ENCODE results near the gene MROH2B. TPM values are rescaled to one million over a fixed set of nuclear protein-coding genes. Genes with fewer than 3 reads are reported as not detected.

The MROH2B gene
- polyA plus RNA-seq (ENCODE audit: insufficient read length in 3 of 3) = under 1 TPM in 2 of 3 donors, not detected in 1; 0.13 to 0.28 TPM
- long read RNA-seq, donor 1 = 0 reads
- long read RNA-seq, donor 2 = 0 reads
- long read RNA-seq, donor 3 = 0 reads
- long read RNA-seq, donor 4 = 0 reads
- long read RNA-seq, donor 5 = 0 reads
- long read RNA-seq, donor 6 = 0 reads
- long read RNA-seq, donor 7 = 0 reads
- long read RNA-seq, donor 8 = 0 reads
- long read RNA-seq, donor 9 = 0 reads
- long read RNA-seq, donor 10 = 0 reads
- long read RNA-seq, donor 11 = 0 reads
- long read RNA-seq, donor 12 = 0 reads
- long read RNA-seq, donor 13 = 0 reads
- long read RNA-seq, donor 14 = 0 reads
- long read RNA-seq, donor 15 = 0 reads
- long read RNA-seq, donor 16 = 0 reads

- DNase-seq = no peak
Measured at GRCh38 chr5:41071242-41071641, at the start of gene MROH2B. Gene MROH2B, minus strand, starts transcription at chr5:41071342. Its CDS starts 490 bp downstream, at chr5:41070852.

DNA sequence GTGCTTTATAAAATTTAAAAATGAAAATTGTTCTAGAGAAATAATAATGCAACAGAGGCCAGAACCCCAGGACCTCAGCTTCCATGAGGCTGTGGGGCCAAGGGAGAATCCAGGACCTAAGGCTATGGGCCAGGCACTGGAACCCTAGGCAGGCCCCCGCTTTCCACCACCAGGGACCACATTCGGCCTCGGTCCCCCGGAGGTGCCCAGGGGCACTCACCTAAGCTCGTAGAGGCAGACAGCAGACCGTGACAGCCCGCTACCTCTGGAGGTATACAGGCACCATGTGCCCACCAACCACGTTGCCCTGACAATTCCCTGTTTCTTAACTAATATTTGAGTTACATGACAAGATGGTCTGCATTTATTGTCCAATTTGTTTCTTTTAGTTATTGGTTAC is 49.5 kb upstream of the MROH2B start:
- DNase-seq = no peak

DNA sequence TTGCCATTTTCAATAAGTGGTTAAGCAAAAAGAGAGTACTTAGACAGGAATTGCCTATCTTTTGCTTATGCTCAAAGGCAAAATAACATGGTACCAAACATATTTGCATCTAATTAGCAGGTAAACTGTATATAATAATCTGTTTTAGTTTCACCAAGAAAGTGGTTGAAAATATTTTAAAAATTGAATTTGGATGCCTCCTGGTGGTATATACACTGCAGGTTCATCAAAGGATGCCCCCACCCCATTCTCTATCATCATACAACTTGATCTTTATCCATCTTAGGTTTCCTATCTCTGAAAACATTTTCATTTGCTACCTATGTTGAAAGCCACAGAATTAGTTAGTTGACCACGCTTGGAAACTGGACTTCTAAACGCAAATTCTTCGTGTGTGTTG is 47.0 kb upstream of the MROH2B start:
- no peak for DNase-seq

GRCh38 chr5:41115281-41115680 is 44.1 kb upstream of the MROH2B start:
- no peak for DNase-seq

- no peak for DNase-seq
Measured at GRCh38 chr5:41112486-41113455, 41.6 kb upstream of the MROH2B start.

DNA sequence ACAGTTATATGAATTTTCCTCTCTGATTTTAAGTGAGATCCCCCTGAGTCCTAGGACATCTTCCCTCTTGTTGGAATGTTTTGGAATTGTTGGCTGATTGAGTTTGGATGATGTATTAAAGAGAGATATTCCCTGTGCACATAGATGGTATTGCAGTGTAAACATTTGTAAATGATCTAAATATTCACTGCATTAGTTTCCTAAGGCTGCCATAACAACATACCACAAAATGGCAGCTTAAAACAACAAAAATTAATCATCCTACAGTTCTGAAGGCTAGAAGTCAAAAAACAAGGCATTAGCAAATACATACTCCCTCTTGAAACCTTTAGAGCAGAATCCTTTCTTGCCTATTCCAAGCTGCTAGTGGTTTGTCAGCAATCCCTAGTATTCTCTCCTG is 38.0 kb upstream of the MROH2B start:
- DNase-seq = no peak

- DNase-seq = no peak
Measured at GRCh38 chr5:41102341-41102740, 31.2 kb upstream of the MROH2B start.

DNA sequence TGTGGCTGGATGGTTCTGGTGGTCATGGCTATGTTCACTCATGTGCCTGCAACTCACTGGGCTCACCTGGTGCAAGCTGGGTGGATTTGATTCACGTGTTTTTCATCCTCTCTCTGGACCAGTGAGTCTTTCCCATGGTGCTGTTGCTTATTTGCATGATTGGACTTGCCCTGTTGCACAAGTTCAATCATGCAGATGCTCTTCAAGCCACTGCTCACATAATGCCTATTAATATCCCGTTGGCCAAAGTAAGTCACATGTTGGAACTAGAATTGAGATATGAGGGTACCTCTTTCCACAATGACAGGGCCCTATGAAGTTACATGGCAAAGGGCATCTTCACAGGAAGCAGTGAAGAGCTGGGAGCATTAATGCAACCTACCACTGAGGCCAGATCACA is 26.5 kb upstream of the MROH2B start:
- no peak for DNase-seq

GRCh38 chr5:41095324-41096101 is 24.4 kb upstream of the MROH2B start:
- DNase-seq = no peak

DNA sequence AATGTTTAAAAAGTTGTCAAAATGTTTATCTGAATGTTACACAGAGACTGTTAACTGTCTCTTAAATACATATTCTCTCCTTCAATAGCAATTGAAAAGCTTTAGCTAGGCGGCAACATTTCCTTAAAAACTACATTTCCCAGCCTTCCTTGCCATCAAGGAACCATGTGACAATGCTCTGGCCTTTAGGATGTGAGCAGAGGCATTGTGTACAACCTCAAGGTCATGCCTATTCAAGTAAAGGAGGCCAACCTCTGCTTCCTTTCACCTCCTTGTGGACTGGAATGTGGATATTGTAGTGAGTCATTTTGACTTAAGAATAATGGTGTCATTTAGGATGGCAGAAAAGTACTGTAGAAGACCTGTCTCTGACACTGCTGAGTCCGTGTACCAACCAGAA is 23.7 kb upstream of the MROH2B start:
- DNase-seq = no peak

DNA sequence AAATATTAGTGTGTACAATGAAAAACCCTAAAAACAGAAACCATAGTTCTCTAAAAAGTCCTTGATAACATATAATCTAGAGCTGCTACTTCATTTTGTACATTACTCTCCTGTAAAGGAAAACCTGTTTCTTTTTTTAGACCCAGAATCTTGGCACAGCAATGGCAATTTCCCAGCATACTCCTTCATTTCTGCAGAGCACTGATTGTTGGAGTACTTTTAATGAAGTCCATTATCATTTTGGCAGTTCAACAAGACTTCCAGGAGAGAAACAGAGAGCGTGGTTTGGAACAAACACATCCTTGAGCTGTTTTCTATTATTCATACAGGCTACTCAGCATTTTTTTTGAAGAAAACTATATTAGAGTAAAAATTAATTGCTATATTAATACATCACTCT is 22.7 kb upstream of the MROH2B start:
- DNase-seq = no peak

- no peak for DNase-seq
Measured at GRCh38 chr5:41087461-41087860, 16.3 kb upstream of the MROH2B start.

- no peak for DNase-seq
Measured at GRCh38 chr5:41083306-41083705, 12.2 kb upstream of the MROH2B start.

DNA sequence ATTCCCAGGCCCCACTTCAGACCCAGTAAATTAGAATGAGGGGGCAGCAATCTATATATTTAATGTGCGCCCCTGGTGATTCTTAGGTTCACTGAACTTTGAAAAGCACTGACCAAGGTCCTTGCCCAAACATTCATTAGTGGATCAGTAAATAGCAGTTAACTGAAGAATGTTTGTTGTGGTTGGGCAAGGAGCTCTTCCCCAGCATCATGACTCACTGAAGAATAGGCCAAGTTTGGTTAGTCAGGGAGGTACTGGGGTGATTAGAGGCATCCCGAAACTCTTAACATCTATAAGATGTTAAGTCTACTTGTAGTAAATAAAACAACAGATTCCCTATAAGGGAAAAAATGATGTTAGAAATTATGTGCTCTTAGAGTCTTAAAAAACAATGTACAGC is 833 bp upstream of the MROH2B start:
- DNase-seq = no peak

DNA sequence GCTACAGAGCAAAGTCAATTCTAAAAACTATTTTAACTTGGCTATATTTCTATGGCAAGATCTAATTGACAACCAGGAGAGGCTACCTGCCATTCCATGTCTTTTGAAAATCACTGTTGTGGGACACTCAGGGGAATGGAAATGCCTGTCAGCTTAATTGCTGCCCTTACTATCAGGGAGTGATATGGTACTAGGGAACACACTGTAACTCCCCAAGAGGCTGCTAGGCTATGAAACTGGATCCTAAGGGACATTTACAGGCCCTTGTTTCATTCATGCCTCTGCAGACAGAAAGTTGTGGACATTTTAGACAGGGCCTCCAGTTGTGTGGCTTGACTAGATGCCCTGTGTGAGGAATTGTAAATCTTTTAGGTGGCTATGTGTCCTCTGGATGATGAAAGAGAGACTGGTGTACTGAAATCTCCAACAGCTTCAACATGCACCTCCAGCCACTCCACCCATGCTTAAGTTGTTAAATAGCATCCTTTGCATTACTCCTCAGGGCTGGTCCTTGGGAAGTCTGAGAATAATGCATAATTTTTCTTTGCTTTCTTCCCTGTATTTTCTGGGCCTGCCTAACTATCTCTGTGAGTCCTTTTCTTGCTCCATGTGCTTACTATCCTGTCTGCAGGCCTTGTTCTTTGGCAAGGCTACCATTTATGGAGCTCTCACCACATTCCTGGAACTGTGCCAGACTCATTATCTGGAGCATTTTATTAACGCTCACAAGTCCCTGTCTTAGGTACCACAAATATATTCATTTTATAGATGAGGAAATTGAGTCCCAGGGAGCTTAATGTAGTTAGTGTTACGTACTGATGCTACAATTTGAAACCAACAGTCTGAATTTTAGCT is 3.2 kb downstream of the MROH2B start:
- DNase-seq = no peak

DNA sequence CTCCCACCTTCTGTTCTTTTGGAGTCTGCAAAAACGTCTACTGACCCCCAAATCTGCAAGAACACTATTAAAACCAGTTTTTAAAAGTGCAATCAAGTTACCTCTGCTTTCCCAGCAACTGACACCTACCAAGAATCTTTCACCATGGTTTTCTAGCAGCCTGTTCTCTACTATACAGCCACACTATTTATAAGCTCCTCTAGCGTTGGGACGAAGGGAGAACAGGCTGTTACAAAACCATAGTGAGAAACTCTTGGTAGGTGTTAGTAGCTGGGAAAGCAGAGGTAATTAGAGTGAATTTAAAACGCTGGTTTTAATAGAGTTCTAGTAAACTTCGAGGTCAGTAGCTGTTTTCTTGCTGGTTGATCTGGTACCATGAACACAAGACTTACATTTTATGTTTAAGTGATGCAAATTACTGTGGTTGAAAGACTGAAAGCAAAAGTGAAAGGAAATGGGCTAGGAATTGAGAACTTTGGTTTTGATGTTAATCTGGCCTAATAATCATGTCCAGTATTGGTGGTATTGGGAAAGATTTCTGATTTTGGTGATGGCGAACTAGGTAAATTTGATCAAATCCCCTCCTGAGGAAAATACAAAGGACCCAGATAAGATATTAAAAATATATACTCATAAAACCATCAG is 5.3 kb downstream of the MROH2B start:
- DNase-seq = no peak

DNA sequence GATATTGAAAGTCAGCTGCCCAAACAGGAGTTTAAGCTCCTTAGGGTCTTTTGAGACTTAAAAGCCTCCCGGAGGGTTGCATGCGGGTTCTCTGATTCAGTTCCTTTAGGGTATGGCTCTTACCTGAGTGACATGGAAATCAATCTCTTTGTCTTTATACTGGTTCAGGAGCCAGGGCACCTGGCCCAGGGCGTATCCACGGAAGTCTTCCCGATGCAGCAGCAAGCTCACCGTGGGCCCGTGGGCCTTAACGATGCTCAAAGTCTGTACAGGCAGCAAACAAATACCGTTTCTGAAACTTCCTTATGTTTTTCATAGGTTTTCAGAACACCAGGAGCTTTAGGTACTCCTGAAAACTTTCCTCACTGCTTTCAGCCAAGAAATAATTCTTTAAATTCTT is 13.2 kb downstream of the MROH2B start:
- DNase-seq = no peak

GRCh38 chr5:41057231-41057630 is 13.9 kb downstream of the MROH2B start:
- no peak for DNase-seq

DNA sequence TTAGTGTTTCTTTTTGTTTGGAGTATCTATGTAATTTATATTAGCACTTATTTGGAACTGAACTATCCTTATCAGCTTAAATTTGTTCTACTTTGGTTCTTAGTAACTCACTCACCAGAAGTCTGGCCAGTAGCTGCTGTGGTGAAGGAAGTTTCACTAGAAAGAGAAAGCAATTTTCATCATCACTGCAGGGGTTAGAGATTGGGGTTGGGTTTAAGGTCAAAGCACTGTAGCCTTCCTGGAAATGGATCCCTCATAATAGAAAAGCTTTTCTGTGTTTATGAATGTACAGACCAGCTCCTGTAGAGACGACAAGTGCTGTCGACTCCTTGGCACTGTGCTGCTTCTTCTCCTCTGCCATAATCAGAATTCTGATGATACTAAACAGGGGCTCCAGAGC is 22.2 kb downstream of the MROH2B start:
- no peak for DNase-seq

GRCh38 chr5:41043109-41043747 is 27.9 kb downstream of the MROH2B start:
- DNase-seq = no peak
